ENCODE results near the gene EPG5.
A peak's percentile ranks its signal among the peaks of the same experiment; 100 is the strongest.
"Not testable (repeated sequence)": the region's sequence is repeated elsewhere in the genome, so short reads cannot be mapped to it uniquely, and the experiment has no call there.

EPG5 gene

GRCh38 chr18:45967007-45967706 lies at the start of gene EPG5:
TSS of gene EPG5 (minus strand) at chr18:45967329. CDS start at chr18:45967239, 90 bp downstream.
- DNase-seq, result peak; percentile 94

GRCh38 chr18:46013484-46014189 lies 46.5 kb upstream of the EPG5 start:
- DNase-seq, result peak; percentile 19

- no peak for DNase-seq
Observed at GRCh38 chr18:46010676-46011075, 43.5 kb upstream of the EPG5 start.

GRCh38 chr18:46010050-46010449 lies 42.9 kb upstream of the EPG5 start:
- no peak for DNase-seq

- DNase-seq, result peak; percentile 5
Observed at GRCh38 chr18:46009125-46009840, 42.2 kb upstream of the EPG5 start.

GRCh38 chr18:46008531-46008930 lies 41.4 kb upstream of the EPG5 start:
- DNase-seq, result no peak

- DNase-seq, result no peak
Observed at GRCh38 chr18:46007165-46007564, 40.0 kb upstream of the EPG5 start.

GRCh38 chr18:46002934-46003333 lies 35.8 kb upstream of the EPG5 start:
- DNase-seq, result no peak

GRCh38 chr18:46001892-46002291 lies 34.8 kb upstream of the EPG5 start:
- no peak for DNase-seq

GRCh38 chr18:46001074-46001473 lies 33.9 kb upstream of the EPG5 start:
- DNase-seq, result no peak

- DNase-seq, result no peak
Observed at GRCh38 chr18:45999536-45999935, 32.4 kb upstream of the EPG5 start.

GRCh38 chr18:45998244-45998643 lies 31.1 kb upstream of the EPG5 start:
- peak; percentile 33 for DNase-seq

GRCh38 chr18:45997700-45998151 lies 30.6 kb upstream of the EPG5 start:
- peak; percentile 22 for DNase-seq

GRCh38 chr18:45995461-45995860 lies 28.3 kb upstream of the EPG5 start:
- no peak for DNase-seq

- no peak for DNase-seq
Observed at GRCh38 chr18:45993438-45993837, 26.3 kb upstream of the EPG5 start.

GRCh38 chr18:45992527-45992926 lies 25.4 kb upstream of the EPG5 start:
- not testable (repeated sequence) for DNase-seq

- DNase-seq, result no peak
Observed at GRCh38 chr18:45991788-45992187, 24.7 kb upstream of the EPG5 start.

- no peak for DNase-seq
Observed at GRCh38 chr18:45984546-45985235, 17.6 kb upstream of the EPG5 start.

GRCh38 chr18:45981821-45982220 lies 14.7 kb upstream of the EPG5 start:
- no peak for DNase-seq

- DNase-seq, result no peak
Observed at GRCh38 chr18:45980229-45980628, 13.1 kb upstream of the EPG5 start.

- DNase-seq, result no peak
Observed at GRCh38 chr18:45978084-45978483, 11.0 kb upstream of the EPG5 start.

GRCh38 chr18:45976974-45977373 lies 9.8 kb upstream of the EPG5 start:
- DNase-seq, result no peak

GRCh38 chr18:45976566-45976965 lies 9.4 kb upstream of the EPG5 start:
- DNase-seq, result no peak
